Activated CD4-positive, alpha-beta T cell treated with anti-CD3 and anti-CD28 coated beads, Interleukin-2, amount 10 ng/mL, durations not matched to agents 7 days and 5 days (primary cell): Measurements from ENCODE around the gene SAXO1. TPM values are rescaled to one million over a fixed set of nuclear protein-coding genes. Genes with fewer than 3 reads are reported as not detected.

ENCODE experiments used
- CTCF ChIA-PET: fragments of 350-600 bp; sonication (Branson Sonifier 250); formaldehyde crosslinking; loops from one replicate; lab custom pipeline; 2021; ENCODE audit warnings: antibody characterized with exemption; lab: Charles Lee
- POLR2A ChIA-PET: fragments of 350-600 bp; sonication (Branson Sonifier 250); formaldehyde crosslinking; loops from one replicate; lab custom pipeline; 2021; ENCODE audit warnings: antibody characterized with exemption; lab: Charles Lee
- DNase-seq: peaks from one replicate; pipeline ENCODE4 v3.0.0-alpha.2; 2020
- H3K27ac Mint-ChIP-seq: one replicate; pipeline ENCODE4 v1.8.0; 2021; ENCODE audit warnings: mild to moderate bottlenecking, moderate library complexity, mixed read lengths
- H3K27me3 Mint-ChIP-seq: one replicate; pipeline ENCODE4 v1.8.0; 2021; ENCODE audit warnings: mixed read lengths
- H3K36me3 Mint-ChIP-seq: one replicate; pipeline ENCODE4 v1.8.0; 2021; ENCODE audit warnings: low read depth, mixed read lengths
- H3K4me1 Mint-ChIP-seq: one replicate; pipeline ENCODE4 v1.8.0; 2021; ENCODE audit warnings: mixed read lengths
- H3K4me3 Mint-ChIP-seq: one replicate; pipeline ENCODE4 v1.8.0; 2021; ENCODE audit warnings: mild to moderate bottlenecking, moderate library complexity, mixed read lengths
- H3K9me3 Mint-ChIP-seq: one replicate; pipeline ENCODE4 v1.8.0; 2021; ENCODE audit warnings: mixed read lengths
- total RNA-seq, 2 experiments: library from RNA; stranded (reverse); gene quantifications; one replicate each; pipeline ENCODE4 v1.2.3, GENCODE V29; 2021

The SAXO1 gene
- total RNA-seq, 2 experiments from 2014 or later = 0.10 TPM; not detected in 1

- ChIA-PET CTCF (no interaction called here), POLR2A (no interaction called here)
- H3K4me3 Mint-ChIP-seq = no peak overlapping the region
- no peaks in the 10 kb centered on the region for H3K9me3 Mint-ChIP-seq
- H3K27me3 Mint-ChIP-seq = no peaks in the 10 kb centered on the region
- H3K36me3 Mint-ChIP-seq = no peaks in the 10 kb centered on the region
- H3K27ac Mint-ChIP-seq = no peak overlapping the region
- no peaks in the 10 kb centered on the region for H3K4me1 Mint-ChIP-seq
- no peak for DNase-seq
Observed at GRCh38 chr9:18920141-18921084, 112.6 kb downstream of the SAXO1 start.

DNA sequence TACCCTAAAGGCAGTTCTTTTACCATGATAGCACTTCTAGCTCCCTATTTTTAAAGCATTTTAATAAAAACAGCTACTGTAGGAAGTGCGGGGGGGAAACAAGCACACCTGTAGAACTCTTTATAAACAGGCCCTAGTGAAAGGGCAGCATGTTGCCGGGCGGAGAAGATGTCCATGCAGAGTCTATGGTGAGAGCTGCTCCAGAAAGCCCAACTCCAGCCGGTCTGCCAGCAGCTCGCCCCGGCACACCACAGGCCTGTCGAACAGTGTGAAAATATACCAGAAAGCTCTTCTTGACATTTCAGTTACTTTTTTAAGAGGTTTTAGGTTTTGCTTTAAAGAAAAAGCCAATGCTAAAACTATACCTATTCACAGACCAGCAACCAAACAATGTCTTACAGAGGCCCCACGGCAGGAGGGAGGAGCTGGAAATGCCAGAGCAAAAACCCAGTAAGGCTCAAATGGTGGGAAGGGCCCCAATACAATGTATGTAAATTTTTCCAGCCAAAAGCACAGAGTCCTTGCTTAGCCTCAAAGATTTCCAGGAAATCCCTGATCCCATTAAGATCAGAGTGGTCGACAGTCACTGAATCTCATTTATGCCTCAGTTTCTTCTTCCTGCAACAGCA, 121.2 kb downstream of the SAXO1 start:
- no peaks in the 10 kb centered on the region for H3K4me1 Mint-ChIP-seq
- ChIA-PET CTCF (interaction anchor here (1.0 kb wide), 1 partner anchor 18 kb away, joined by 3 read pairs; no protein-coding TSS in a partner anchor), POLR2A (no interaction called here)
- H3K27ac Mint-ChIP-seq = no peak overlapping the region
- H3K9me3 Mint-ChIP-seq = no peaks in the 10 kb centered on the region
- DNase-seq = no peak
- H3K36me3 Mint-ChIP-seq = no peaks in the 10 kb centered on the region
- no peak overlapping the region for H3K4me3 Mint-ChIP-seq
- peaks cover 8% of the 10 kb centered on the region for H3K27me3 Mint-ChIP-seq

- H3K4me3 Mint-ChIP-seq = no peak overlapping the region
- H3K9me3 Mint-ChIP-seq = no peaks in the 10 kb centered on the region
- H3K36me3 Mint-ChIP-seq = no peaks in the 10 kb centered on the region
- peaks cover 8% of the 10 kb centered on the region for H3K27me3 Mint-ChIP-seq
- no peaks in the 10 kb centered on the region for H3K4me1 Mint-ChIP-seq
- ChIA-PET CTCF (no interaction called here), POLR2A (no interaction called here)
- DNase-seq = no peak
- H3K27ac Mint-ChIP-seq = no peak overlapping the region
Observed at GRCh38 chr9:18910916-18911315, 122.1 kb downstream of the SAXO1 start.

DNA sequence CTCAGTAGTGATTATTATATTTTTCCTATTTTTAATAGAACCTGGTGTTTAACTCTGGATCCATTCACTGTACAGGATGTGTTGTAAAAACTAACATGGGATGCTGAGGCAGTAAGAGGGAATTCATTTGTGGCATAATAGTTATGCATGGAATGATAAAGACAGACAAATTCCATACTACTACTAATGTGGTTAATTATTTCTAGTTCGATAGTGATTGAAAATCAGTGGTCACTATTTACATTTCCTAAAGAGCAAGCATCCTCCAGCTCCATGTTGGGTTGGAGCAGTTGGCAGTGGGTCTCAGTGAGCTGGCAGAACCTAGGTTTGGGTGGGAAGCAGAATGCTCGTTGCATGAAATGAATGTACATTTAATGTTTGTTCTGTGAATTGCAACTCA, 122.6 kb downstream of the SAXO1 start:
- Mint-ChIP-seq H3K27me3 (peaks cover 8% of the 10 kb centered on the region), H3K27ac (no peak overlapping the region), H3K4me3 (no peak overlapping the region), H3K9me3 (no peaks in the 10 kb centered on the region), H3K4me1 (no peaks in the 10 kb centered on the region), H3K36me3 (no peaks in the 10 kb centered on the region)
- ChIA-PET CTCF (no interaction called here), POLR2A (no interaction called here)
- no peak for DNase-seq

GRCh38 chr9:18909140-18910018, 123.6 kb downstream of the SAXO1 start:
- Mint-ChIP-seq H3K4me3 (no peak overlapping the region), H3K27ac (no peak overlapping the region), H3K9me3 (no peaks in the 10 kb centered on the region)

DNA sequence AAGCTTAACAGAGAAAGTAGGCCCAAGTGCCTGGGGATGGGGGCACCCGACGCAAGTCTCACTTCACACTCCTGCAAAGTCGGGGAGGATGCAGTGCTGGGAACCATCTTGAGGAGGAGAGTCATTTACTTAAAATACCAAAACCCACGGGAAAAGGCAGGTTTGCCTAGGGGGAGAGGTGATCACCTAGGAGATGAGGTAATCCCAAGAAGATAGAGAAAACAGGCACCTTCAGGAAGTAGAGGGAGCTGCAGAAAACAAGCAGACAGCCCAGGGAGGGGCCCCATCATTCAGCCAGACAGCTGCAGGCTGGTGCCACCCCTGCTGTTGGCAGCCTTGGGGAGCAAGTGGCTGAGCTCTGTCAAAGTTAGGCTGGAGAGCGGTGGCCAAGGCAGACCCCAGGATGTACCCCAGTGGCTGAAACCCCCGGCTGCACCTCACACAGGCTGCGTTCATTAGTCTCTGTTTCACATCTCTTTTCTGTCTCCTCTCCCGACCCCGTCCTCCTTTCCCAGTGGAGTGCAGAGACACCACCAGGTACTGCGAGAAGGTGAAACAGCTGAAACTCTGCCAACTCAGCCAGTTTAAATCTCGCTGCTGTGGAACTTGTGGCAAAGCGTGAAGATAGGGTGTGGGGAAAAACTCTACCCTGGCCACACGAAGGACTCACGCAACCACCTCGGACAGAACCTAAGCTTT, 124.9 kb downstream of the SAXO1 start:
- no peak for DNase-seq
- Mint-ChIP-seq H3K4me1 (no peaks in the 10 kb centered on the region), H3K27me3 (peaks cover 4% of the 10 kb centered on the region), H3K27ac (no peak overlapping the region), H3K36me3 (no peaks in the 10 kb centered on the region), H3K4me3 (no peak overlapping the region), H3K9me3 (no peaks in the 10 kb centered on the region)
- CTCF ChIA-PET = no interaction called here
- POLR2A ChIA-PET = no interaction called here

More at GRCh38 chr9:18909140-18910018, 123.6 kb downstream of the SAXO1 start:
- Mint-ChIP-seq H3K36me3 (no peaks in the 10 kb centered on the region), H3K4me1 (no peaks in the 10 kb centered on the region), H3K27me3 (peaks cover 4% of the 10 kb centered on the region)
- POLR2A ChIA-PET = no interaction called here
- CTCF ChIA-PET = no interaction called here
- DNase-seq = no peak

DNA sequence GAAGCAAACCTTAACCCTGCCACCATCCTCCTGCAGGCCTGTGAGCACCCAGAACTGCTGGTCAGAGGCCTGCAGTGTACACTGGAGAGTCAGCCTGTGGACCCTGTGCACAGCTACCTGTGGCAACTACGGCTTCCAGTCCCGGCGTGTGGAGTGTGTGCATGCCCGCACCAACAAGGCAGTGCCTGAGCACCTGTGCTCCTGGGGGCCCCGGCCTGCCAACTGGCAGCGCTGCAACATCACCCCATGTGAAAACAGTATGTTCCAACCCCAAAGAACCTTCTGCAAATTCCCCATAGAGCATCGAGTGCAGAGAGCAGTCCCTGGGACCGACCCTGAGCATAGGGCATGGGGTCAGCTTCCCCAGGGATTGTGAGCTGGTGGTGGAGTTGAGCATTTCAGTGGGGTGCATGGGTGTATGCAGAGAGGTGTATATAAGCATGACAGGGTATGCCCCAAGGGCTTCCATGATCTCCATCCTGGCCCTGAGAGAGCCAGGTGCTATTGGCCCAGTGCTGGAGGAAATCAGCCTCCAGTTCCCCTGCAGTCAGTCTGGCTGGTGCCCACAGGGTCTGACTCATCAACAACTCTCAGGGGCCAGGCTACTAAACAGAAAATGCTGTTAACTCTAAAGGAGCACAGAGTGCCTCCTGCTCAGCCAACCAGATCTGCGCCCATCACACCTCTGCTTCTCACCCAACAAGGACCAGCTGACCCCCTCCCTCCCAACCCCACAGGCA, 126.2 kb downstream of the SAXO1 start:
- H3K4me3 Mint-ChIP-seq = no peak overlapping the region
- no peak overlapping the region for H3K27ac Mint-ChIP-seq
- no peak for DNase-seq
- H3K27me3 Mint-ChIP-seq = peaks cover 9% of the 10 kb centered on the region
- no peaks in the 10 kb centered on the region for H3K36me3 Mint-ChIP-seq
- ChIA-PET CTCF (no interaction called here), POLR2A (no interaction called here)
- no peaks in the 10 kb centered on the region for H3K4me1 Mint-ChIP-seq
- peaks cover 3% of the 10 kb centered on the region for H3K9me3 Mint-ChIP-seq

- POLR2A ChIA-PET = no interaction called here
- Mint-ChIP-seq H3K36me3 (no peaks in the 10 kb centered on the region), H3K4me3 (no peak overlapping the region), H3K27me3 (peaks cover 14% of the 10 kb centered on the region), H3K4me1 (no peaks in the 10 kb centered on the region), H3K9me3 (peaks cover 4% of the 10 kb centered on the region), H3K27ac (no peak overlapping the region)
- no peak for DNase-seq
- CTCF ChIA-PET = no interaction called here
Observed at GRCh38 chr9:18905883-18906629, 127.0 kb downstream of the SAXO1 start.

DNA sequence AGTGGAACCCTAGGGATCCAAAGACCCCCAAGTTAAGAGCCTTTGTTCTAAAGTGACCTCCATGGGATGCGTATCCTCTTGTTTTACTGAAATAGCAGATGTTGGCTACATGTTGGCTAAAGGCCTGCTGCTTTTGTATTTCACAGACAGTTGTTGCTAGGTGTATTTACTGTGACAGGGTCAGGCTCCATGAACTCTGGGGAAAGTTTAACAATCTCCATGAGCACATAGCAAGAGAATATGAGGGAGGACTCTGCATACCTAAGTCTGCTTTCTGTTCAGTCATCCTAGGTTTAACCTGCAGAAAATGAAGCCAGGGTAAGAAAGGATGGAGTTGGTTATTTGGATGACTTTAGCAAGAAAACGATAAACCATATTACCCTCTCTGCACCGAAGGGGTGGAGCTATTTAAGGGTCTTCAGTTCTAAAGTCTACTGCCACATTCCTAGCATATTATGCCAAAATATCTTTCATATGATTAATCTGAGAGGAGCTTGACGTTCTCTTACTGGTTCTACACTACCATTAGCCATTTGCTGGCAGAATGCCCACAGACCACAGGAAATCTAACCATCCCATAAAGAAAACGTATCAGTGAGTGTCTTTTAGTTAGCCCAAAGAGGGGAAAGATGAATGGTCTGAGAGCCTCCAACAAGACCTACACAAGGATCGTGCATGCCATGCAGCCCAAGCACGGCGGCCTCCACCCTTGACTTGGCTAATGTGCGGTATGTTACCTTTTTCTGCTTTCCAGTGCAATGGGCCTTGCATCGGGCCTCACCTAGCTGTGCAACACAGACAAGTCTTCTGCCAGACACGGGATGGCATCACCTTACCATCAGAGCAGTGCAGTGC, 127.8 kb downstream of the SAXO1 start:
- H3K27ac Mint-ChIP-seq = no peak overlapping the region
- DNase-seq = no peak
- H3K27me3 Mint-ChIP-seq = peaks cover 16% of the 10 kb centered on the region
- CTCF ChIA-PET = no interaction called here
- H3K9me3 Mint-ChIP-seq = peaks cover 4% of the 10 kb centered on the region
- no peaks in the 10 kb centered on the region for H3K36me3 Mint-ChIP-seq
- H3K4me3 Mint-ChIP-seq = no peak overlapping the region
- POLR2A ChIA-PET = no interaction called here
- no peaks in the 10 kb centered on the region for H3K4me1 Mint-ChIP-seq

DNA sequence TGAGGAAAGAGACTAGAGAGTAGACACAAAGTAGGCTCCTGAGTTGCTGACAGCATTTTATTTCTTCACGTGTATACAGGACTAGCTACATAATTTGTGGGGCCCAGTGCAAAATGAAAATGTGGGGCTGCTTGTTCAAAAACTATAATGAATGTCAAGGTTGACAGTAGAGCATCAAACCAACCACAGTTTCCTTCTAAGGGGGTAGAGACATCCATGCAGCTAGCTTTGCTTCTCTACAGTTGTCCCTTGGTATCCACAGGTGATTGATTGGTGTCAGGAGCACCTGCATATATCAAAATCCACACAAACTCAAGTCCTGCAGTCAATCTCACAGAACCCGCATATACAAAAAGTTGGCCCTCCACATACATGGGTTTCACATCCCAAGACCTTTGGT, 129.6 kb downstream of the SAXO1 start:
- H3K27ac Mint-ChIP-seq = no peak overlapping the region
- H3K27me3 Mint-ChIP-seq = peaks cover 25% of the 10 kb centered on the region
- H3K9me3 Mint-ChIP-seq = peaks cover 10% of the 10 kb centered on the region
- no peak for DNase-seq
- no peak overlapping the region for H3K4me3 Mint-ChIP-seq
- H3K36me3 Mint-ChIP-seq = peaks cover 2% of the 10 kb centered on the region
- peaks cover 3% of the 10 kb centered on the region for H3K4me1 Mint-ChIP-seq
- CTCF ChIA-PET = no interaction called here
- POLR2A ChIA-PET = no interaction called here
